Measurements from ENCODE around the gene RNF130.

GRCh38 chr5:180034564-180034963 is 37.0 kb downstream of the RNF130 start:
- TF ChIP-seq TCF12 (IDR thresholded peaks at IDR 0.05; ENCODE audit: low read depth) = no peak
- no peak for TF ChIP-seq MAX (IDR thresholded peaks at IDR 0.05)
- no peak for TF ChIP-seq YY1 (IDR thresholded peaks at IDR 0.05; ENCODE audit: low read depth)
- no peak for TF ChIP-seq TEAD4 (IDR thresholded peaks at IDR 0.05)
- TF ChIP-seq REST (IDR thresholded peaks at IDR 0.05; ENCODE audit: low read depth) = no peak
- no peak for TF ChIP-seq CEBPB (IDR thresholded peaks at IDR 0.05)
- no peak for TF ChIP-seq RAD21 (IDR thresholded peaks at IDR 0.05; ENCODE audit: low read depth)
- TF ChIP-seq TAF1 (IDR thresholded peaks at IDR 0.05; ENCODE audit: low read depth) = no peak
- TF ChIP-seq EP300 (IDR thresholded peaks at IDR 0.05; ENCODE audit: borderline replicate concordance) = no peak
- TF ChIP-seq CREB1 (IDR thresholded peaks at IDR 0.05; ENCODE audit: low read depth) = no peak
- no peak for TF ChIP-seq USF1 (IDR thresholded peaks at IDR 0.05)
- TF ChIP-seq ZBTB7A (IDR thresholded peaks at IDR 0.05; ENCODE audit: low read depth) = no peak
- no peak for TF ChIP-seq EGR1 (IDR thresholded peaks at IDR 0.05)
- no peak for TF ChIP-seq FOXM1 (IDR thresholded peaks at IDR 0.05; ENCODE audit: borderline replicate concordance, low read depth)
